NCI-H2081 treated with DMSO at 0.1 percent for 48 hours (cell line): ENCODE measurements around the gene CDYL.
"Not testable (repeated sequence)": the region's sequence is repeated elsewhere in the genome, so short reads cannot be mapped to it uniquely, and the experiment has no call there.

ENCODE experiments used
- DNase-seq: peaks from one replicate; lab custom pipeline; 2025; lab: John Stamatoyannopoulos, UW

The CDYL gene

GRCh38 chr6:4846387-4846786 lies 70.2 kb downstream of the CDYL start:
- DNase-seq = no peak

GRCh38 chr6:4848382-4849068 lies 72.3 kb downstream of the CDYL start:
- no peak for DNase-seq

- no peak for DNase-seq
Observed at GRCh38 chr6:4849226-4850022, 73.2 kb downstream of the CDYL start.

- DNase-seq = no peak
Observed at GRCh38 chr6:4851035-4851434, 74.8 kb downstream of the CDYL start.

- not testable (repeated sequence) for DNase-seq
Observed at GRCh38 chr6:4852186-4852585, 76.0 kb downstream of the CDYL start.

GRCh38 chr6:4852938-4853337 lies 76.7 kb downstream of the CDYL start:
- no peak for DNase-seq

GRCh38 chr6:4853349-4853748 lies 77.1 kb downstream of the CDYL start:
- no peak for DNase-seq

GRCh38 chr6:4853782-4854511 lies 77.7 kb downstream of the CDYL start:
- no peak for DNase-seq

- DNase-seq = no peak
Observed at GRCh38 chr6:4856785-4857184, 80.6 kb downstream of the CDYL start.

GRCh38 chr6:4858194-4859015 lies 82.2 kb downstream of the CDYL start:
- DNase-seq = no peak

- DNase-seq = no peak
Observed at GRCh38 chr6:4860387-4860786, 84.2 kb downstream of the CDYL start.

GRCh38 chr6:4861564-4861963 lies 85.4 kb downstream of the CDYL start:
- no peak for DNase-seq

- DNase-seq = no peak
Observed at GRCh38 chr6:4864519-4864918, 88.3 kb downstream of the CDYL start.

GRCh38 chr6:4865006-4865405 lies 88.8 kb downstream of the CDYL start:
- DNase-seq = not testable (repeated sequence)

- DNase-seq = no peak
Observed at GRCh38 chr6:4870821-4871494, 94.8 kb downstream of the CDYL start.

- DNase-seq = no peak
Observed at GRCh38 chr6:4871825-4872224, 95.6 kb downstream of the CDYL start.

- DNase-seq = no peak
Observed at GRCh38 chr6:4872841-4873240, 96.6 kb downstream of the CDYL start.

GRCh38 chr6:4873928-4874327 lies 97.7 kb downstream of the CDYL start:
- no peak for DNase-seq

- no peak for DNase-seq
Observed at GRCh38 chr6:4879741-4880275, 103.6 kb downstream of the CDYL start.

GRCh38 chr6:4880363-4880762 lies 104.2 kb downstream of the CDYL start:
- DNase-seq = no peak

GRCh38 chr6:4883298-4883697 lies 107.1 kb downstream of the CDYL start:
- DNase-seq = no peak
